Effector memory CD8-positive, alpha-beta T cell (primary cell): ENCODE results near the gene NFYA.
A peak's percentile ranks its signal among the peaks of the same experiment; 100 is the strongest.

Experiments
- ATAC-seq: fragments of 150-1000 bp; cut with Tn5 transposase; replicated peaks from 2 replicates; pipeline ENCODE4 v1.10.0; 2021; ENCODE audit warnings: mild to moderate bottlenecking, moderate library complexity
- DNase-seq, 3 experiments: peaks; one replicate each; pipeline ENCODE4 v3.0.0; 2021
- H3K27ac Mint-ChIP-seq, 2 donors: one replicate each; pipeline ENCODE4 v1.8.0; 2022; ENCODE audit warnings: mild to moderate bottlenecking in 2 of 2, mixed read lengths in 2 of 2, moderate library complexity in 2 of 2
- H3K27me3 Mint-ChIP-seq, 2 donors: one replicate each; pipeline ENCODE4 v1.8.0; 2022; ENCODE audit warnings: mixed read lengths in 2 of 2
- H3K36me3 Mint-ChIP-seq: one replicate; pipeline ENCODE4 v1.8.0; 2022; ENCODE audit warnings: mild to moderate bottlenecking, moderate library complexity, mixed read lengths; ENCODE audit not compliant: insufficient read depth
- H3K4me1 Mint-ChIP-seq, 2 donors: one replicate each; pipeline ENCODE4 v1.8.0; 2022; ENCODE audit warnings: low read depth in 2 of 2, mixed read lengths in 2 of 2
- H3K4me3 Mint-ChIP-seq, 2 donors: one replicate each; pipeline ENCODE4 v1.8.0; 2022; ENCODE audit warnings: mild to moderate bottlenecking in 2 of 2, mixed read lengths in 2 of 2, moderate library complexity in 2 of 2
- H3K9me3 Mint-ChIP-seq, 2 donors: one replicate each; pipeline ENCODE4 v1.8.0; 2022; ENCODE audit warnings: mixed read lengths in 2 of 2
- total RNA-seq, 9 experiments: gene quantifications; one replicate each; lab custom pipeline; 2026; lab: John Stamatoyannopoulos, UW

The NFYA gene
- total RNA-seq = 38.9 to 79.3 (median 48.1) reads per million in 9 experiments

- peak within 1 kb of the TSS; percentile 95 for H3K27ac Mint-ChIP-seq
- H3K27me3 Mint-ChIP-seq = no peaks in the 10 kb centered on the region
- H3K36me3 Mint-ChIP-seq = peaks cover 27% of the 10 kb centered on the region
- H3K9me3 Mint-ChIP-seq = no peaks in the 10 kb centered on the region
- H3K4me1 Mint-ChIP-seq = peaks cover 32 to 37% of the 10 kb centered on the region in 2 donors
- peak in 1 of 3 experiments; percentile 100 for DNase-seq
- peak within 1 kb of the TSS; percentile 93 to 94 for H3K4me3 Mint-ChIP-seq
- peak; percentile 63 for ATAC-seq
Observed at GRCh38 chr6:41072836-41073202, at the start of gene NFYA. NFYA (plus strand) TSS chr6:41072974; CDS start chr6:41079090, 6,116 bp downstream.

- peaks cover 6 to 11% of the 10 kb centered on the region in 2 donors for H3K4me1 Mint-ChIP-seq
- H3K27me3 Mint-ChIP-seq = peaks cover 7 to 11% of the 10 kb centered on the region in 2 donors
- ATAC-seq (no peak), DNase-seq (no peak)
- no peak overlapping the region for H3K4me3 Mint-ChIP-seq
- H3K9me3 Mint-ChIP-seq = peaks cover 0 to 4% of the 10 kb centered on the region in 2 donors
- no peaks in the 10 kb centered on the region for H3K36me3 Mint-ChIP-seq
- H3K27ac Mint-ChIP-seq = peak overlapping the region in 1 of 2 donors; percentile 12
Observed at GRCh38 chr6:41023114-41023513, 49.7 kb upstream of the NFYA start.

GRCh38 chr6:41025966-41026530, 46.7 kb upstream of the NFYA start:
- no peak for DNase-seq
- no peak for ATAC-seq
- Mint-ChIP-seq H3K27me3 (no peaks in the 10 kb centered on the region), H3K36me3 (no peaks in the 10 kb centered on the region), H3K4me3 (no peak overlapping the region), H3K4me1 (peaks cover 12 to 20% of the 10 kb centered on the region in 2 donors), H3K9me3 (no peaks in the 10 kb centered on the region), H3K27ac (no peak overlapping the region)

- Mint-ChIP-seq H3K27me3 (no peaks in the 10 kb centered on the region), H3K36me3 (no peaks in the 10 kb centered on the region), H3K27ac (peak overlapping the region; percentile 55 to 91), H3K4me3 (peak overlapping the region; percentile 66 to 73), H3K9me3 (no peaks in the 10 kb centered on the region), H3K4me1 (peaks cover 12 to 22% of the 10 kb centered on the region in 2 donors)
- DNase-seq (no peak), ATAC-seq (no peak)
Observed at GRCh38 chr6:41027241-41027640, 45.5 kb upstream of the NFYA start.

GRCh38 chr6:41027799-41028560, 44.8 kb upstream of the NFYA start:
- Mint-ChIP-seq H3K36me3 (no peaks in the 10 kb centered on the region), H3K4me1 (peaks cover 12 to 22% of the 10 kb centered on the region in 2 donors)

GRCh38 chr6:41028561-41029412, 44.0 kb upstream of the NFYA start:
- H3K4me1 Mint-ChIP-seq = peaks cover 12 to 22% of the 10 kb centered on the region in 2 donors
- H3K27me3 Mint-ChIP-seq = no peaks in the 10 kb centered on the region
- peak overlapping the region; percentile 55 to 91 for H3K27ac Mint-ChIP-seq
- peak overlapping the region; percentile 66 to 73 for H3K4me3 Mint-ChIP-seq
- ATAC-seq (no peak), DNase-seq (no peak)
- no peaks in the 10 kb centered on the region for H3K36me3 Mint-ChIP-seq
- H3K9me3 Mint-ChIP-seq = no peaks in the 10 kb centered on the region

More at GRCh38 chr6:41027799-41028560, 44.8 kb upstream of the NFYA start:
- DNase-seq = peak; percentile 65 to 74 (median 74)
- H3K4me3 Mint-ChIP-seq = peak overlapping the region; percentile 66 to 73
- ATAC-seq = peak; percentile 91
- peak overlapping the region; percentile 55 to 91 for H3K27ac Mint-ChIP-seq
- no peaks in the 10 kb centered on the region for H3K9me3 Mint-ChIP-seq
- H3K27me3 Mint-ChIP-seq = no peaks in the 10 kb centered on the region

GRCh38 chr6:41032830-41033229, 39.9 kb upstream of the NFYA start:
- DNase-seq = no peak
- Mint-ChIP-seq H3K4me3 (no peak overlapping the region), H3K27ac (peak overlapping the region in 1 of 2 donors; percentile 32), H3K36me3 (no peaks in the 10 kb centered on the region), H3K9me3 (no peaks in the 10 kb centered on the region), H3K27me3 (no peaks in the 10 kb centered on the region), H3K4me1 (peaks cover 7 to 13% of the 10 kb centered on the region in 2 donors)
- no peak for ATAC-seq

GRCh38 chr6:41033776-41034175, 39.0 kb upstream of the NFYA start:
- DNase-seq = no peak
- no peak for ATAC-seq
- Mint-ChIP-seq H3K36me3 (no peaks in the 10 kb centered on the region), H3K4me3 (no peak overlapping the region), H3K9me3 (no peaks in the 10 kb centered on the region), H3K27ac (no peak overlapping the region), H3K4me1 (peaks cover 5 to 10% of the 10 kb centered on the region in 2 donors), H3K27me3 (no peaks in the 10 kb centered on the region)

- H3K36me3 Mint-ChIP-seq = no peaks in the 10 kb centered on the region
- DNase-seq = no peak
- H3K27me3 Mint-ChIP-seq = no peaks in the 10 kb centered on the region
- ATAC-seq = no peak
- H3K4me3 Mint-ChIP-seq = no peak overlapping the region
- H3K9me3 Mint-ChIP-seq = no peaks in the 10 kb centered on the region
- H3K27ac Mint-ChIP-seq = no peak overlapping the region
- H3K4me1 Mint-ChIP-seq = peaks cover under 1 to 4% of the 10 kb centered on the region in 2 donors
Observed at GRCh38 chr6:41036186-41036585, 36.6 kb upstream of the NFYA start.

GRCh38 chr6:41036601-41037000, 36.2 kb upstream of the NFYA start:
- no peaks in the 10 kb centered on the region for H3K27me3 Mint-ChIP-seq
- no peak overlapping the region for H3K27ac Mint-ChIP-seq

GRCh38 chr6:41037107-41037900, 35.5 kb upstream of the NFYA start:
- H3K27me3 Mint-ChIP-seq = no peaks in the 10 kb centered on the region
- no peaks in the 10 kb centered on the region for H3K9me3 Mint-ChIP-seq
- no peak for ATAC-seq
- DNase-seq = no peak
- H3K4me3 Mint-ChIP-seq = no peak overlapping the region
- peaks cover 0 to 4% of the 10 kb centered on the region in 2 donors for H3K4me1 Mint-ChIP-seq
- H3K27ac Mint-ChIP-seq = no peak overlapping the region
- H3K36me3 Mint-ChIP-seq = no peaks in the 10 kb centered on the region

More at GRCh38 chr6:41036601-41037000, 36.2 kb upstream of the NFYA start:
- DNase-seq (no peak), ATAC-seq (no peak)
- Mint-ChIP-seq H3K4me3 (no peak overlapping the region), H3K9me3 (no peaks in the 10 kb centered on the region), H3K4me1 (peaks cover 0 to 4% of the 10 kb centered on the region in 2 donors), H3K36me3 (no peaks in the 10 kb centered on the region)

- no peak overlapping the region for H3K27ac Mint-ChIP-seq
- DNase-seq = no peak
- no peaks in the 10 kb centered on the region for H3K27me3 Mint-ChIP-seq
- H3K4me1 Mint-ChIP-seq = peaks cover 0 to 4% of the 10 kb centered on the region in 2 donors
- no peak overlapping the region for H3K4me3 Mint-ChIP-seq
- no peak for ATAC-seq
- H3K9me3 Mint-ChIP-seq = no peaks in the 10 kb centered on the region
- H3K36me3 Mint-ChIP-seq = no peaks in the 10 kb centered on the region
Observed at GRCh38 chr6:41038205-41038604, 34.6 kb upstream of the NFYA start.
